Amniotic epithelial cell (primary cell): ENCODE results near the gene UGDH.
"Not testable (repeated sequence)": the region's sequence is repeated elsewhere in the genome, so short reads cannot be mapped to it uniquely, and the experiment has no call there.

Source experiments
- DNase-seq: peaks from one replicate; pipeline ENCODE4 v3.0.0-alpha.2; 2010; ENCODE audit warnings: low read depth

Gene UGDH

DNA sequence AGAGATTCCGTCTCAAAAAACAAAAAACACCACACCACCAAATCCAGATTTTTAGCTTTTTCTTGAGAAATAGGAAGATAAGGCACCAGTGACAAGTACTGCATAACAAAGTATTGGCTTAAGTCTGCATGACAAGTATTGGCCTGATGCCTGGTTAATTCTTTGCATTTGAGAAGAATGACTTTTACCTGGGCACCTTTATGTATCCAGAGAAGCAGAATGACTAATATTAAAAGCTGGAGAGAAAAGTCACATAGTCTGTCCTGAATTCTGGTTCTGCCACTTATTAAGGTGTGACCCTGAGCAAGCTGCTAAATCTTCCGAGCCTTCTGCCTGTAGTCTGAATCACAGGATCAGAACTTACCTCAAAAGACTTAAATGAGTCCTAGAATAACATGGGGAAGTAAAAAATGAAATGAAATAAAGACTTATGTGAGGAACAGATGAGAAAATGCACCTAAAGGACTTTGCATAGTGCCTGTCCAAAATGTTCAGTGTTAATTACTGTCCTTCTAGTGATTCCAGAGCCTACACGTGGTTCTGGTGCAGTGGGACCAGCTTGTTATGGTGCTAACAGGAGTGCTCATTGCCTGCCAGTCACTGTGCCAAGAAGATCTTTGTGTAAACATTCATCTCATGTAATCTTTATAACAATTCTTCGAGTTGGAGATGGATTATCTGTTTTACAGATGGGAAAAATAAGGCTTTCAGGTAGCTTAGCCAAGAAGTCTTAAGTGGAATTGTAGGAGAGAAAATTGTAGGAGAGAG is 31.6 kb downstream of the UGDH start:
- no peak for DNase-seq

GRCh38 chr4:39494354-39494753 is 32.9 kb downstream of the UGDH start:
- no peak for DNase-seq

DNA sequence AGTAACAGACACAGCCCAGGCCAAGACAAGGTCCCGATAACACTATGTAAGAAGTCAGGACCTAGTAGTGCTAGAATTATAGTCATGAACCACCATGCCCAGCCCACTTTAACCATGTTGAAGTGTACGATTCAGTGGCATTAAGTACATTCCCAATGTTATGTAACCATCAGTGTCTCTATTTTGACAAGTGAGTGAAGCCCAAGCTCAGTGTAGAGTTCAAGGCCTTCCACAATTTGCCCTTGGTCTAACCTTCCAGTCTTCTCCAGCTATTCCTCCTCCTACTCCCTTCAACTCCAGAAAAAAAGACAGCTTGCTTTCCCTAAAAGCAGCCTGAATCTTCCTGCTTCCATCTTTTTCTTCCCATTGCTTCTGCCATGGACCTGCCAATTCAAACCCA is 36.9 kb downstream of the UGDH start:
- DNase-seq = no peak

DNA sequence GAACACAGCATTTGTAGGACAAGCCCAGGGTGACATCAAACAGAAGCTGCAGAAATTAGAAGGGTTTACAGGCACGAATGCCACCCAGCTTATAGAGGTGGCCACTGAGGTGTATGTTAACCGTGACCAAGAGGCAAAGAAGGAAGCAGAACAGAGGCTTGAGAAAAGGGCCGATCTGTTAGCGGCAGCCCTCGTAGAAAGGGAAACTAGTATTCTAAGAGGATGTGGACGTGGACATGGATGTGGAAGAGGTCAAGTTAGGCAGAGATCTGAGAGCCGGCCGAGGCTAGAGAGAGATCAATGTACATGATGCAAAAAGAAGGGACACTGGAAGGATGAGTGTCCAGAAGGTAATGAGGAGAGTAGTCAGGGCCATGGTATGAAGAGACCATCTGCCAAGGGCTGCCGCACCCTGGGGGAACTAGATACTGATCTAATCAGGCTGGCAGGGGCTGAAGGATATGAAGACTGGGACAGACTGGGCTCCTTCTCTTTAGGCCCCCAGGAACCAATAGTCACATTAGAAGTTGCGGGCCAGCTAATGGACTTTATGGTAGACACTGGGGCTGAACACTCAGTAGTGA is 40.9 kb downstream of the UGDH start:
- no peak for DNase-seq

DNA sequence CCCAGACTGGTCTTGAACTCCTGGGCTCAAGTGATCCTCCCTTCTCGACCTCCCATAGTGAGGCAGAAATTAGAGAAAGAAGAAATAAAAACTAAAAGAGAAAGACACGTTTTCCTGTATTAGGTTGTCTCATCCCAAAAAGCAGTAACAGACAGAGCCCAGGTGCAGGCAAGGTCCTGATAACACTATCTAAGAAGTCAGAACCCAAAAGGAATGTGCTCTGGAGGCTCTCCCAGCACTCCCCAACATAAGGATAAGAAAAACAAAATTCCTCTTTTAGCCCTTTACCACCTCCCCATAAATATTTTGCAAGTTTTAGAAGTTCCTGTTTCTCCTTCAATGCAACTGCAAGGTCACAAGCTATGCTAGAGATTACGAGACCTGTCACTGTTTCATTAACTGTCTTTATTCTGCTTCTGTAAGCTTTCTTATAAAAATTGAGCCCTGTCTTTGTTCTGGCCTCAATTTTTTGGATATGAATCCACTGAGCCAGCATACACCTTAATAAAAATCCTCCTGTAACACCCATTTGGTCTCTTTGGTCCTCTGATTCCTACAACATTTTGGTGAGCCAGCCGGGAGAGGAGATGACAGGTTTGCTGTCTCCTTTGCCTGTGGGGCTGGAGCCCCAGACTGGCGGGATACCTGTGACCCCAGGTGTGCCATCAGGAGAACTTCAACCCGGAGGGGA is 42.5 kb downstream of the UGDH start:
- no peak for DNase-seq

GRCh38 chr4:39480902-39481695 is 46.1 kb downstream of the UGDH start:
- no peak for DNase-seq

DNA sequence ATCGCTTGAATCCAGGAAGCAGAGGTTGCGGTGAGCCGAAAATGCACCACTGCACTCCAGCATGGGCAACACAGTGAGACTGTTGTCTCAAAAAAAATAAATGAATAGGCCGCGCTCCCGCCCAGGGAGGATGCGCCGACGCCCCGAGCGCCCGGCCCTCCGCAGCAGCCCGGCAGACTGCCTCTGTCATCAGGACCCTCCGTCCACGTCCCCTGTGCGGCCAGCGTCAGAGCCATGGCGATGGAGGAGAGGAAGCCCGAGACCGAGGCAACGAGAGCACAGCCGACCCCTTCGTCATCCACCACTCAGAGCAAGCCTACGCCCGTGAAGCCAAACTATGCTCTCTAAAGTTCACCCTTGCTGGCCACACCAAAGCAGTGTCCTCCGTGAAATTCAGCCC is 47.0 kb downstream of the UGDH start:
- DNase-seq = no peak

- DNase-seq = peak; percentile 52
These were observed 50.9 kb downstream of the UGDH start for GRCh38 chr4:39476187-39476895.

DNA sequence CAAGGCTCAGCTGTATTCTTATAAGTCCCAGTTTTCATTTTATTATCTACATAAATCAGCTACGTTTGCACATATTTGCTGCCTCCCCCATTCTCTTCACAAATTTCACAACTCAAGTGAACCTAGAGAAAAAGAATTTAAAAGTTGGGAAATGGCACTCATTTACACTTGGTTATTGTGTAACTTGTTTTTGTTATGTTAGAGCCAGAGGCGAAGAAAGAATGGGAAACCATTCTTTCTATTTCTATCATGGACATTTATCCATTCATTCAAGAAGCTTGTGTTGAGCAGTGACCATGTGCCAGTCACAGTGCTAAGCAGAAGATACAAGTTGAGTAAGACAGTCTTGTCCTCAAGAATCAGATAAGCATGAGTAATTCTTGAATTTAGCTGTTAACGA is 54.8 kb downstream of the UGDH start:
- DNase-seq = peak; percentile 90

DNA sequence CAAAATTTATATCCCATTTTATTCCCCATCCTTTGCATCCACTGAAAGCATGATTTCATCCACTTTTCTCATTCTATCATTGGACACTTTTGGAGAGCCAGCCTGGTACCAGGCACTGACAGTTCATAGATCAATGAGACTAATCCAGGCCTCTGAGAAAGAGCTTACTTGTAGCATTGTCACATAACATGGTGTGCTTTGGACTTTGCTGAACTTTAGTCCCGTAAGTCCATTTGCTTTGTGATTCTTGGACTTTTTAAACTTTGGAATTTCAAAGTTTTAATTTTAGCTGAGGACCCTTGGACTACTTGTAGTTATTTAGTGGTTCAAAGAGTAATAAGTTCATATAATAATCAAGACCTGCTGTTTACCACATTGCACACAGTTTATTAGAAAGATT is 56.8 kb downstream of the UGDH start:
- no peak for DNase-seq

- peak; percentile 89 for DNase-seq
These were observed 57.7 kb downstream of the UGDH start for GRCh38 chr4:39469429-39470077.

DNA sequence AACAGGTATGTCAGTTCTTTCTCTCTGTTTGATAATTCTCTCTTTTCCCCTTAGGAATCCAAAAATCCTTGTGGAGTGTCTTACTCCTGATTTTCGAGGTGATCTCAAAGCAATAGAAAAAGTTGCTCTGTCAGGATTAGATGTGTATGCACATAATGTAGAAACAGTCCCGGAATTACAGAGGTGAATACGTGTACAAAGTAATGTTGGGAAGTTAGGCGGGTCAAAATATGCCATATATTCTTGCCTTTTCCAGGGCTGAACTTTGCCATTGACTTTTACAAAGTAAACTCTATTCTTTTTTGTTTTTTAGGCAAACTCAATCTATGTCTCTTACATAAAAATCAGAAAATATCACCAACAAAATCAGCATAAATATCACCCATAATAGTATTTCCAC is 59.8 kb downstream of the UGDH start:
- DNase-seq = no peak

GRCh38 chr4:39466747-39467146 is 60.5 kb downstream of the UGDH start:
- peak; percentile 82 for DNase-seq

- peak; percentile 99 for DNase-seq
These were observed 62.2 kb downstream of the UGDH start for GRCh38 chr4:39464886-39465501.

GRCh38 chr4:39458505-39459300 is 68.5 kb downstream of the UGDH start, which contains the start of the genes LIAS and RPL9:
TSS of gene LIAS (plus strand) at chr4:39459056. CDS start at chr4:39459118, 62 bp downstream.
TSS of gene RPL9 (minus strand) at chr4:39458922. CDS start at chr4:39458439, 483 bp downstream.
- DNase-seq = peak; percentile 99

GRCh38 chr4:39458161-39458504 is 69.1 kb downstream of the UGDH start:
- not testable (repeated sequence) for DNase-seq

DNA sequence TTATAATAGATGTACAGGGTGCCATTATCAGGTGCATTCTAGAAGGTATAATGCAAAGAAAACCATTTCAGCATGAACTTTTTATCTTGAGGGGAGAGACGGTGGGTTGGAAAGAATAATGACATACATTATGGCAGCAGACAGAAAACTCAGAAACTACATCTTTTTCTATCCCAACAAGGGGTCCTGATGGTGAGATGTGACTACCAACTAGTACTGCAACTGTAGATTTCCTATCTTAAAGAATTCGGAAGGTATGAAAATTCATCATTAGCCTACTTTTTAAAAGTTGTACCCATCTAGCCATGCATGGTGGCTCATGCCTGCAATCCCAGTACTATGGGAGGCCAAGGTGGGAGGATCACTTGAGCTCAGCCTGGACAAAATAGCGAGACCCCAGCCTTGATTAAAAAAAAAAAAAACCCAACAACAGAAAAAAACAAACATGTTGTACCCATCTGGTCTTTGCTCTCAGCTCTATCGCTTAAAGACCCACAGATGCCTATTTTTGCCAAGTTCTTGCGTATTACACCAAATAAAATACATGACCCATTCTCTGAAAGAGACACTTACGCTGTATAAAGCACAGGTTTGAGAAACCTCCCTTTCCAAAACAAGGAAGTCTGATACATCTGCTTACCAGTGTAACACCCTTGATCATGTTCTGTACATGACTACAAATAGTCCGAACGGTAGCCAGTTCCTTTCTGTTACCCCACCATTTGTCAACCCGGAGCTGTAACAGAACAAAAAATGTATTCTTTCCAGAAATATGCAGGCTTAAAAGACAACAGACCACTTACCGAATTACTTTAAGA is 70.1 kb downstream of the UGDH start:
- no peak for DNase-seq

DNA sequence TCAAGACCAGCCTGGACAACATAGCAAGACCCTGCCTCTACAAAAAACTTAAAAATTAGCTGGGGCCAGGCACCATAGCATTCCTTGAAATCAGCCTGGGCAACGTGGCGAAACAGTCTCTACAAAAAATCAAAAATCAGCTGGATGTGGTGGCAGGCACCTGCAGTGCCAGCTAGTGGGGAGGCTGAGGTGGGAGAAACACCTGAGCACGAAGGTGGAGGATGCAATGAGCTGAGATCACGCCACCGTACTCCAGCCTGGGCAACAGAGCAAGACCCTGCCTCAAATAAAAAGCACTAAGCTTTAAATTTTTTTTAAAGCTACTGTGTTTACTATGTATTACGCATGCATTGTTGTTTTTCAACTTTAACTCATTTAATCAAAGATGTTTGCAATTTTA is 71.8 kb downstream of the UGDH start:
- DNase-seq = no peak

GRCh38 chr4:39453738-39454137 is 73.5 kb downstream of the UGDH start:
- DNase-seq = no peak
